Stomach (tissue), 9 donors: ENCODE data around the gene NEXMIF. TPM values are rescaled to one million over a fixed set of nuclear protein-coding genes. Genes with fewer than 3 reads are reported as not detected.
"Not testable (repeated sequence)": the region's sequence is repeated elsewhere in the genome, so short reads cannot be mapped to it uniquely, and the experiment has no call there.

Experiments
- DNase-seq, 2 donors: peaks; one replicate each; pipeline versions ENCODE4 v3.0.0 to v3.0.0-alpha.2; 2013 to 2019
- H3K27ac ChIP-seq, 5 donors: fragments of 200-600 bp in 4 of 5; sonication (generic) in 4 of 5; one replicate each; pipeline ENCODE4 v1.5.1; 2013 to 2019; ENCODE audit warnings: mild to moderate bottlenecking in 1 of 5, moderate library complexity in 1 of 5
- H3K27me3 ChIP-seq, 3 donors: fragments of 200-600 bp; sonication (generic); one replicate each; pipeline ENCODE4 v1.5.1; 2017 to 2019; ENCODE audit warnings: mixed run types in 1 of 3
- H3K36me3 ChIP-seq, 4 donors: fragments of 200-600 bp; sonication (generic); 1 replicate in 3 of 4; 2 replicates in 1 of 4; pipeline ENCODE4 v1.5.1; 2016 to 2019
- H3K4me1 ChIP-seq, 4 donors: fragments of 200-600 bp; sonication (generic); one replicate each; pipeline ENCODE4 v1.5.1; 2016 to 2019
- H3K4me3 ChIP-seq, 4 donors: fragments of 200-600 bp; sonication (generic) in 3 of 4; one replicate each; pipeline ENCODE4 v1.5.1; 2016 to 2019; ENCODE audit warnings: mild to moderate bottlenecking in 1 of 4
- H3K9me3 ChIP-seq, 4 donors: fragments of 200-600 bp; sonication (generic); one replicate each; pipeline ENCODE4 v1.5.1; 2016 to 2019
- CTCF ChIP-seq, 7 experiments: fragments of 450-650 bp in 4 of 7; fragments of 200-600 bp in 3 of 7; sonication (generic) in 3 of 7; IDR thresholded peaks; one replicate each; pipeline ENCODE4 v1.5.1; 2016 to 2019; ENCODE audit warnings: antibody characterized with exemption in 7 of 7, control low read depth in 2 of 7, mild to moderate bottlenecking in 1 of 7
- EP300 ChIP-seq: sonication (generic); formaldehyde crosslinking; IDR thresholded peaks from one replicate; pipeline ENCODE4 v1.6.1; 2017; ENCODE audit warnings: antibody characterized with exemption
- POLR2A ChIP-seq, 4 donors: fragments of 450-650 bp; IDR thresholded peaks; one replicate each; pipeline ENCODE4 v1.6.1; 2016; ENCODE audit warnings: antibody characterized with exemption in 4 of 4, control low read depth in 2 of 4, mild to moderate bottlenecking in 1 of 4, moderate library complexity in 1 of 4
- POLR2AphosphoS5 ChIP-seq, 3 donors: sonication (generic); formaldehyde crosslinking; IDR thresholded peaks; one replicate each; pipeline ENCODE4 v1.6.1; 2016; ENCODE audit warnings: antibody characterized with exemption in 3 of 3
- WGBS, 5 donors: extraction: QIAGEN DNeasy Blood & Tissue Kit in 3 of 5; methylation state at CpG; one replicate each; pipeline versions ENCODE4 v1.1.5 to v1.1.7; 2013 to 2018; 5-methylcytosine and 5-hydroxymethylcytosine counted together
- intact Hi-C: fragments of 100-400 bp; cut with DNase I; formaldehyde crosslinking; loops from one replicate; pipeline ENCODE4 v1.15.1; 2023; ENCODE audit warnings: low total_unique reads
- polyA plus RNA-seq, 3 donors: library from polyadenylated mRNA; stranded (reverse); fragments of 200-250 nt; gene quantifications; one replicate each; pipeline ENCODE4 v1.2.3, GENCODE V29; 2013
- total RNA-seq, 5 donors: library from RNA; depleted of rRNA; stranded (reverse); fragments of >200 nt; gene quantifications; one replicate each; pipeline versions ENCODE4 v1.1.0 to v1.2.3, GENCODE V29; 2014 to 2016
- donor health status: healthy with polysubstance abuse.
- donor health status: Bipolar disorder and iron deficiency.
- donor health status: healthy.

The NEXMIF gene
- total and polyA plus RNA-seq, 8 donors: 0.25 to 4.0 (median 1.2) TPM

- no peak for DNase-seq
- intact Hi-C loops: no loop called here
- Histone ChIP-seq H3K36me3 (no peaks in the 10 kb centered on the region), H3K9me3 (no peaks in the 10 kb centered on the region), H3K27ac (no peak overlapping the region), H3K4me1 (no peaks in the 10 kb centered on the region), H3K27me3 (no peaks in the 10 kb centered on the region), H3K4me3 (no peak overlapping the region)
- TF ChIP-seq POLR2AphosphoS5 (IDR thresholded peaks at IDR 0.05) (no peak), POLR2A (IDR thresholded peaks at IDR 0.05) (no peak), EP300 (no peak), CTCF (IDR thresholded peaks at IDR 0.05) (no peak)
- 27 to 75% (median 59%) methylated on average over 1 of the region's 1 CpG for WGBS, 5 donors
These were observed 150.3 kb downstream of the NEXMIF start for GRCh38 chrX:74774988-74775387.

- H3K27ac ChIP-seq: peak overlapping the region in 1 of 5 donors; percentile 24
- TF ChIP-seq POLR2AphosphoS5 (IDR thresholded peaks at IDR 0.05) (no peak), POLR2A (IDR thresholded peaks at IDR 0.05) (no peak), CTCF (IDR thresholded peaks at IDR 0.05) (no peak), EP300 (no peak)
These were observed 188.8 kb downstream of the NEXMIF start for GRCh38 chrX:74736450-74736849.

GRCh38 chrX:74705269-74705668, 220.0 kb downstream of the NEXMIF start:
- no peak for TF ChIP-seq POLR2AphosphoS5 (IDR thresholded peaks at IDR 0.05)
- no peak for TF ChIP-seq POLR2A (IDR thresholded peaks at IDR 0.05)
- TF ChIP-seq CTCF (IDR thresholded peaks at IDR 0.05): no peak
- no peak for TF ChIP-seq EP300
- H3K9me3 ChIP-seq: peaks cover 0 to 8% (median 0%) of the 10 kb centered on the region in 4 donors
- H3K27me3 ChIP-seq: peaks cover 0 to 11% (median 0%) of the 10 kb centered on the region in 3 donors
- DNase-seq: no peak
- intact Hi-C loops: no loop called here
- no peaks in the 10 kb centered on the region for H3K4me1 ChIP-seq
- H3K36me3 ChIP-seq: no peaks in the 10 kb centered on the region
- no peak overlapping the region for H3K27ac ChIP-seq
- 59 to 91% (median 79%) methylated on average over 2 of the region's 2 CpGs for WGBS, 5 donors
- no peak overlapping the region for H3K4me3 ChIP-seq

More at GRCh38 chrX:74736450-74736849, 188.8 kb downstream of the NEXMIF start:
- no peaks in the 10 kb centered on the region for H3K36me3 ChIP-seq
- H3K9me3 ChIP-seq: no peaks in the 10 kb centered on the region
- WGBS, 5 donors: 64 to 90% (median 82%) methylated on average over 3 of the region's 3 CpGs
- intact Hi-C loops: no loop called here
- DNase-seq: no peak
- H3K4me1 ChIP-seq: no peaks in the 10 kb centered on the region
- no peaks in the 10 kb centered on the region for H3K27me3 ChIP-seq
- H3K4me3 ChIP-seq: no peak overlapping the region

GRCh38 chrX:74701343-74701742, 223.9 kb downstream of the NEXMIF start:
- DNase-seq, H3K36me3 ChIP-seq, H3K27ac ChIP-seq, H3K9me3 ChIP-seq, H3K4me1 ChIP-seq, H3K4me3 ChIP-seq, intact Hi-C loops, H3K27me3 ChIP-seq: not testable (repeated sequence)
- 79 to 97% (median 87%) methylated on average over 2 of the region's 2 CpGs for WGBS, 5 donors

GRCh38 chrX:74684466-74684865, 240.8 kb downstream of the NEXMIF start:
- no peak for DNase-seq
- 37 to 69% (median 58%) methylated on average over 2 of the region's 2 CpGs for WGBS, 5 donors
- intact Hi-C loops: no loop called here

More at GRCh38 chrX:74684466-74684865, 240.8 kb downstream of the NEXMIF start:
- Histone ChIP-seq H3K9me3 (peaks cover 0 to 13% (median 6%) of the 10 kb centered on the region in 4 donors), H3K27me3 (no peaks in the 10 kb centered on the region), H3K4me3 (no peak overlapping the region), H3K27ac (no peak overlapping the region), H3K4me1 (no peaks in the 10 kb centered on the region), H3K36me3 (no peaks in the 10 kb centered on the region)
- no peak for TF ChIP-seq CTCF (IDR thresholded peaks at IDR 0.05)
- no peak for TF ChIP-seq POLR2A (IDR thresholded peaks at IDR 0.05)
- TF ChIP-seq POLR2AphosphoS5 (IDR thresholded peaks at IDR 0.05): no peak
- no peak for TF ChIP-seq EP300
